Measurements from ENCODE around the gene FOXQ1. TPM values are rescaled to one million over a fixed set of nuclear protein-coding genes. Genes with fewer than 3 reads are reported as not detected.

The FOXQ1 gene
- total RNA-seq, 4 donors from 2014 or later, result 0.42 TPM; not detected in 3

DNA sequence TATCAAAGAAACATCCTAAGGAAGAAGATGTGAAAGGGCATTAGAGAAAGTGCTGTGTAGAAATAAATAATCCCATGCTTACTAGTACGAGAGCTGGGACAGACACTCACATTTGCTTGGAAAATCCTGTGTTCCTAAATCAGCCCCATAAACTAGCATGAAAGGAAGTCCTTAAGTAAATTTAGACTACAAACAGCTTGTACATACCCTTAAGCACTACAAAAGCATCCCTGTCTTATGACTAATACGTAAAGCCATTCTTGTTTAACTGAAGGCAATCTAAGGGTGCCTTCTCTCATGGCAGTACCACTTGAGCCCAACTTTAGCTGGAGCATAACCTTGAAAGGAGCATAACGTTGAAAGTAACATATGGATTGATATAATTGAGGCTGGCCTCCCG, 15.4 kb upstream of the FOXQ1 start:
- ATAC-seq (no peak), DNase-seq (no peak)
- no peak overlapping the region for H3K4me3 ChIP-seq
- no peak overlapping the region for H3K27ac ChIP-seq
- no peaks in the 10 kb centered on the region for H3K36me3 ChIP-seq
- H3K27me3 ChIP-seq, result peaks cover 0 to 12% (median 0%) of the 10 kb centered on the region in 3 donors
- no peaks in the 10 kb centered on the region for H3K4me1 ChIP-seq
- in situ Hi-C loops (cut with MboI; ENCODE audit: low sequenced_read_pairs in 4 of 4), result no loop called here
- TF ChIP-seq CTCF (IDR thresholded peaks at IDR 0.05 in 4 of 5, conservative IDR thresholded peaks at IDR 0.05 in 1 of 5) (no peak), POLR2A (IDR thresholded peaks at IDR 0.05) (no peak)
- intact Hi-C loops (cut with DNase I; ENCODE audit: low total_unique reads), result no loop called here
- no peaks in the 10 kb centered on the region for H3K9me3 ChIP-seq

- no peaks in the 10 kb centered on the region for H3K36me3 ChIP-seq
- H3K27ac ChIP-seq, result no peak overlapping the region
- no peaks in the 10 kb centered on the region for H3K4me1 ChIP-seq
- H3K9me3 ChIP-seq, result peaks cover 0 to under 1% (median 0%) of the 10 kb centered on the region in 3 donors
- ATAC-seq, result no peak
- in situ Hi-C loops (cut with MboI; ENCODE audit: low sequenced_read_pairs in 4 of 4), result no loop called here
- no peak for DNase-seq
- H3K27me3 ChIP-seq, result peaks cover 0 to 12% (median 0%) of the 10 kb centered on the region in 3 donors
- no peak overlapping the region for H3K4me3 ChIP-seq
- TF ChIP-seq CTCF (IDR thresholded peaks at IDR 0.05 in 4 of 5, conservative IDR thresholded peaks at IDR 0.05 in 1 of 5) (no peak), POLR2A (IDR thresholded peaks at IDR 0.05) (no peak)
- intact Hi-C loops (cut with DNase I; ENCODE audit: low total_unique reads), result no loop called here
These were observed 14.2 kb upstream of the FOXQ1 start for GRCh38 chr6:1297746-1298145.

DNA sequence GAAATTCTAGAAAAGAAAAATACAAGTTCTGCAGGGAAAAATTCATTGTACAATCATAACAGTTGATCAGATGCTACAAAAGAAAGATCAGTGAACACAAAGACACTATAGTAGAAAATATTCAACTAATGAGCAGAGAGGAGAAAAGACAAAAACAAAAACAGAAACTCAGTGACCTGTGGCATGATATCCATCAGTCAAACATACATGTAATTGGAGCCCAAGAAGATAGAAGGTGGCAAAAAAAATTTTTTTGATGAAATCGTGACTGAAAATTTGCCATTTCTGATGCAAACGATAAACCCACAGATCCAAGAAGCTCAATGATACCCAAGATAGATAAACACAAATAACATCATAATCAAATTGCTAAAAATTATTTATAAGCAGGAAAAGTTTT, 13.1 kb upstream of the FOXQ1 start:
- in situ Hi-C loops (cut with MboI; ENCODE audit: low sequenced_read_pairs in 4 of 4), result no loop called here
- intact Hi-C loops (cut with DNase I; ENCODE audit: low total_unique reads), result no loop called here
- H3K9me3 ChIP-seq, result peaks cover 0 to 9% (median 0%) of the 10 kb centered on the region in 3 donors
- no peak for DNase-seq
- TF ChIP-seq POLR2A (IDR thresholded peaks at IDR 0.05) (no peak), CTCF (IDR thresholded peaks at IDR 0.05 in 4 of 5, conservative IDR thresholded peaks at IDR 0.05 in 1 of 5) (no peak)
- ATAC-seq, result no peak
- no peaks in the 10 kb centered on the region for H3K4me1 ChIP-seq
- H3K36me3 ChIP-seq, result no peaks in the 10 kb centered on the region
- no peak overlapping the region for H3K4me3 ChIP-seq
- H3K27me3 ChIP-seq, result peaks cover 0 to 12% (median 0%) of the 10 kb centered on the region in 3 donors
- H3K27ac ChIP-seq, result no peak overlapping the region

- DNase-seq (no peak), ATAC-seq (no peak)
- intact Hi-C loops (cut with DNase I; ENCODE audit: low total_unique reads) (no loop called here), in situ Hi-C loops (cut with MboI; ENCODE audit: low sequenced_read_pairs in 4 of 4) (no loop called here)
- H3K4me3 ChIP-seq, result no peak overlapping the region
- no peaks in the 10 kb centered on the region for H3K36me3 ChIP-seq
- H3K9me3 ChIP-seq, result peaks cover 0 to 9% (median 0%) of the 10 kb centered on the region in 3 donors
- H3K27me3 ChIP-seq, result peaks cover 8 to 31% (median 22%) of the 10 kb centered on the region in 3 donors
- H3K27ac ChIP-seq, result no peak overlapping the region
- no peak for TF ChIP-seq POLR2A (IDR thresholded peaks at IDR 0.05)
- no peak for TF ChIP-seq CTCF (IDR thresholded peaks at IDR 0.05 in 4 of 5, conservative IDR thresholded peaks at IDR 0.05 in 1 of 5)
- no peaks in the 10 kb centered on the region for H3K4me1 ChIP-seq
These were observed 5.8 kb upstream of the FOXQ1 start for GRCh38 chr6:1306133-1306532.

GRCh38 chr6:1309366-1309765, 2.5 kb upstream of the FOXQ1 start:
- Histone ChIP-seq H3K27ac (no peak overlapping the region), H3K4me1 (peaks cover 0 to 13% of the 10 kb centered on the region in 2 donors), H3K9me3 (no peaks in the 10 kb centered on the region), H3K27me3 (peaks cover 29 to 53% (median 46%) of the 10 kb centered on the region in 3 donors), H3K4me3 (no peak overlapping the region), H3K36me3 (no peaks in the 10 kb centered on the region)
- in situ Hi-C loops (cut with MboI; ENCODE audit: low sequenced_read_pairs in 4 of 4) (no loop called here), intact Hi-C loops (cut with DNase I; ENCODE audit: low total_unique reads) (no loop called here)
- DNase-seq (no peak), ATAC-seq (no peak)
- TF ChIP-seq CTCF (IDR thresholded peaks at IDR 0.05 in 4 of 5, conservative IDR thresholded peaks at IDR 0.05 in 1 of 5) (no peak), POLR2A (IDR thresholded peaks at IDR 0.05) (no peak)

Measured in gastrocnemius medialis (tissue), 4 donors.